Adipose tissue (tissue), 3 donors: ENCODE data around the gene CFAP65. TPM values are rescaled to one million over a fixed set of nuclear protein-coding genes. Genes with fewer than 3 reads are reported as not detected.

Experiments used
- H3K27ac ChIP-seq: one replicate; pipeline ENCODE4 v1.5.1; 2013; ENCODE audit warnings: low read depth, low read length
- WGBS, 3 donors: extraction: QIAGEN DNeasy Blood & Tissue Kit; methylation state at CpG; one replicate each; pipeline ENCODE4 v1.1.7; 2013; 5-methylcytosine and 5-hydroxymethylcytosine counted together
- polyA plus RNA-seq, 3 donors: library from polyadenylated mRNA; stranded (reverse); fragments of 200-250 nt; gene quantifications; one replicate each; pipeline ENCODE4 v1.2.3, GENCODE V29; 2013
- donor health status: healthy with polysubstance abuse.
- donor health status: Bipolar disorder and iron deficiency.
- donor health status: healthy.

Gene CFAP65
- polyA plus RNA-seq, 3 donors = 0.03 to 0.04 TPM; not detected in 1

- H3K27ac ChIP-seq = no peak overlapping the region
- 80 to 89% (median 85%) methylated on average over 9 of the region's 9 CpGs for WGBS, 3 donors
Measured at GRCh38 chr2:219021591-219021990, 19.7 kb downstream of the CFAP65 start.

- no peak overlapping the region for H3K27ac ChIP-seq
- WGBS, 3 donors = 69 to 86% (median 69%) methylated on average over 11 of the region's 11 CpGs
Measured at GRCh38 chr2:219020604-219021365, 20.5 kb downstream of the CFAP65 start.

DNA sequence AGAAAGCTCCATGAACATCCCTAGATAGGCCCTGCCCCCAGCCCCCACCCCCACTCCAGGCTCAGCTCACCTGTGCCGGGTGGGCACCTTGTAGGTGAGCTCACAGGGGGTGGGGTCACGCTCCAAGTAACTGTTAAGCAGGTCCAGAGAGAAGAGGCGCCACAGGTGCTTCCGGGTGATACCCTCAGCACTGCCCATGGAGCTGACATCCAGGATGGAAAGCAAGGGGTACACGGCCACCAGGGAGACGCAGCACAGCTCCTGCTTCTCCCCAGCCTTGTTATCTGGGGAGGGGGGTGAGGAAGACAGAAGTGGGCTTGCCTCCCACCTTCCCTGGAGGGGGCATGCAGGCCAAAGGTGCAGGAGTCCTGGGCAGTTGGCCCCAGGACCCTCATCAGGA is 21.9 kb downstream of the CFAP65 start:
- 74 to 84% (median 79%) methylated on average over 6 of the region's 6 CpGs for WGBS, 3 donors

GRCh38 chr2:219018726-219019125 is 22.6 kb downstream of the CFAP65 start:
- no peak overlapping the region for H3K27ac ChIP-seq
- 79 to 89% (median 87%) methylated on average over 10 of the region's 10 CpGs for WGBS, 3 donors

More for the DNA sequence above, 21.9 kb downstream of the CFAP65 start:
- H3K27ac ChIP-seq = no peak overlapping the region

DNA sequence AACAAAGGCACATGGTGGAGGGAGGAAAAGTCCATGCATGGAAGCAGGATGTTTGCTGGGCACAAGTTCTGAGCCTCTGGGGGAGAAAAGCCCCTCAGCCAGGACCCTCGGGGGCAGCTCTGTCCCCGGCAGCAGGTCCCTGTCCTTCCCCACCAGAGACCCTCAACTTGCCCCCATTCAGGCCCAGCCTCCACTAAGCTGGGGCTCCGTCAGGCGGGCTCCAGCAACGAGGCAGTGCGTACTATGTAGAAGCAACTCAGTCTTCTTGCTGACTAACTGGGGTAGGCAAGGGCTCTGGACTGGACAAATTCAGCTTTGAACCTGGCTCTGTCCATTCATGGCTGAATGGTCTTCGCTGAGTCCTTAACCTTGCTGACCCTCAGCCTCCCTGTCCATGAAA is 23.0 kb downstream of the CFAP65 start:
- H3K27ac ChIP-seq = no peak overlapping the region
- WGBS, 3 donors = 79 to 85% (median 84%) methylated on average over 7 of the region's 7 CpGs

DNA sequence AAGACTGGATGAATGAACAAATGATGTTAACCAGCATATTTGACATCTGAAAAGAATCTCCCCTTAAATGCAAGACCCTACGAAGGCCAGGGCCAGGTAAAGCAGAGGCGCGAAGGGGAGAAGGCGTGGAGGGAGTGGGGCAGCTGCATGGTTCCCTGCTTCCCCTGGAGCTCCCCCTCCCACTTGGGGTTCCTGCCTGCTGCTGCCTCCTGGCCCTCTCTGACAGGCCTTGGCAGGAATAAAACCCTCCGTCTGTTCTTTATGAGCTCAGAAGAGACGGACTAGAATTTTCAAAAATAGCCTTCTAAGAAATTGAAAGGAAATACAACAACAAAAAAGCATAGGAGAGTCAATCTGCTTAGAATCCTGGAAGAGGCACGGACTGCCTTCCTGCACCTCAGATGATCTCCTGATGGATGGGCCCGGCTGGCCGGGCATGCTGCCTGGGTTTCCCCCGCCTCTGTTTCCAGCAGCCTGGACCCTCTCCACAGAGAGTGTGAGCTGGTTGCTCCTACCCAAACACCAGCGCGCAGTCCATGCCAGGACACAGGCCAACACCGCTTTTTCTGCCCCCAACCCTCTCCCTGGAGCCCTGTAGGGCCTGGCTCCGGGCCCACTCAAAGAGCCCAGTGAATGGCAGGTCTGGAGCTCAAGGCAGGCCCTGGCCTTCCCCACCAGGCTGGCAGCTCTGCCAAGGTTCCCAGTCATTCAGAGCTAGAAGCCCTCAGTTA is 23.9 kb downstream of the CFAP65 start:
- 66 to 77% (median 69%) methylated on average over 14 of the region's 14 CpGs for WGBS, 3 donors
- H3K27ac ChIP-seq = no peak overlapping the region

GRCh38 chr2:219016721-219017120 is 24.6 kb downstream of the CFAP65 start:
- H3K27ac ChIP-seq = no peak overlapping the region
- WGBS, 3 donors = 90 to 91% (median 90%) methylated on average over 11 of the region's 11 CpGs

GRCh38 chr2:219010873-219011272 is 30.4 kb downstream of the CFAP65 start:
- no peak overlapping the region for H3K27ac ChIP-seq
- WGBS, 3 donors = 79 to 88% (median 79%) methylated on average over 5 of the region's 5 CpGs

DNA sequence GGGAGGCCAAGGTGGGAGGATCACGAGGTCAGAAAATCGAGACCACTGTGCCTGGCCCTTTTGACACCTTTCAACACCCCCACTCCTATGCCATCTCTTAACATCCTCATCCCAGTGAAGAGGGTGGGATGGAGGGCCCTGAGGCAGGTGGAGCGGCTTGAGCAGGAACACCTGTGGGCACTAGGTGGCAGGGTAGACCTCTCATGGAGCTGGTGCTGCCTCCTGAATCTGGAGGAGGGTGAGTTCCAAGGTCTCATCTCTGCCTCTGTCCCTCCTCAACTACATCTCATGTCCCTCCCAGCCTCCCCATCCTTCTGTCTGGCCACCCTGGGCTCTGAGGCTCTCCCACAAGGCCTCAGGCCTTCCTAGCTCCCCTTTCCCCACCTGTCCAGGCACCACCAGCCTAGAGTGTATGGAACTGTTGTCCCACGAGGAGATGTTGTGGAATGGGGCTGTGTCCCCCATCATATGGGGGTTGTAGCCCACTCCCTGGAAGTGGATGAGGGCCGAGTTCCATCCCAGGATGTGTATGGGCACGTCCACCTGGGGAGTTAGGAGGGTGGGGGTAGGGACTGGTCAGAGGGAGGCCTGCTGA is 31.1 kb downstream of the CFAP65 start:
- 44 to 57% (median 52%) methylated on average over 6 of the region's 6 CpGs for WGBS, 3 donors
- H3K27ac ChIP-seq = no peak overlapping the region

- WGBS, 3 donors = 49 to 78% (median 64%) methylated on average over 2 of the region's 2 CpGs
- no peak overlapping the region for H3K27ac ChIP-seq
Measured at GRCh38 chr2:219009294-219009693, 32.0 kb downstream of the CFAP65 start.

- 86 to 90% (median 88%) methylated on average over 3 of the region's 3 CpGs for WGBS, 3 donors
- H3K27ac ChIP-seq = no peak overlapping the region
Measured at GRCh38 chr2:219003979-219004378, 37.3 kb downstream of the CFAP65 start.

DNA sequence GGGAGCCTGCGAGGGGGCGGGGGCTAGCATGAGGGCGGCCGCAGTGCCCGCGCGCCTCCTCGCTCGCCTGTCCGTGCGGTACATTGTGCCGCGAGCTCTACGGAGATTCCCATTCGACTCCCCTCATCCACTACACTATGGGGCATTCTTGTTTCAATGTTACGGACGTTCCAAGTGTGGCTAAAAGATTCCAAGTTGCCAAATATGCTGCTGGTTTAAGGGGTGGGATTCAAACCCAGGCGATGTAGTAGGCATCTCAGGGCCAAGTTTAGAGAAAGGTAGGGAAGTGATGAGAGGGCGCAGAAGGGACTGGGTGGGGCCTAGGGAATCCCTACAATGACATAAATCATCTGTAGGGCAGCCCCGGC is 38.1 kb downstream of the CFAP65 start:
- 8 to 9% (median 9%) methylated on average over 20 of the region's 20 CpGs for WGBS, 3 donors
- no peak overlapping the region for H3K27ac ChIP-seq

GRCh38 chr2:219002395-219003266 is 38.7 kb downstream of the CFAP65 start:
- H3K27ac ChIP-seq = no peak overlapping the region
- WGBS, 3 donors = 1 to 3% (median 2%) methylated on average over 68 to 72 of the region's 72 CpGs

DNA sequence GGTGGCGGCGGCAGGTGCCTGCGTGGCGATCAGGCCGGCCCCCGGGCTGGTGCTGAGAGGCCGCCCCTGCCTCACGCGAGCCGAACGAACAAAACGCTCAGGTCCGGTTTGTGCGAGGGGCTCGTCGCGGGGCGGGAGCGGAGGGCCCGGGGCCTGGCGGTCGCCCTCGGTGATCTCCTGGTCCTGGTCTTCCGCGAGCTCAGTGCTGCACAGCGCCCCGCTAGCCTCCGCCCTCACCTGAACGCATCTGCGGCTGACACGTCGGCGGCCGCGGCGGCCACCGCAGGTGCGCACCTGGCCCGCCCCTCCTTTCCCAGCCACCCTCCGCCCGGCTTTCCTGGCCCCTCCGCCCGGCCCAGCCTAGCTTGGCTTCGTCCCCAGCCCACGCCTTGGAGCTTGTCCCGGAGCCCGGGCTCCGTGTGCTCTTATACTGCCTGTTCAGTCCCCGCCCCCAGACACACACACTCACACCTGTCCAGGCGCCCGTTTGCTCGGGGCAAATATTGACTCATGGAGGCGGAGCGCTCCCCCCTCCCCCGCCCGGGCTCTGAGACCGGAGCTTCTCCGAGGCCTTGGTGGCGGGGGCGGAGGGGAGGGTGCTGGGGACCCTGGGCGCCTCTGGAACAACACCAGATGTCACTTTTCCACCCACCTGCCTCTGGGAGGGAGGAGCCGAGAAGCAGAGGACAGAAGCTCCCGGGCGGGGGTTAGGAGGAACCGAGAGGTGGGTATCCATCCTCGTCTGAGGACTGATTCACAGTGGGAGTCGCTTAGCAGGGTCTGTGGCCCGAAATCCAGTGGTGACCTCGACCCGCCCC is 39.5 kb downstream of the CFAP65 start:
- no peak overlapping the region for H3K27ac ChIP-seq
- WGBS, 3 donors = 1 to 3% (median 2%) methylated on average over 62 to 70 of the region's 70 CpGs

GRCh38 chr2:219001100-219001576 is 40.2 kb downstream of the CFAP65 start:
- no peak overlapping the region for H3K27ac ChIP-seq
- WGBS, 3 donors = 8 to 9% (median 9%) methylated on average over 21 to 26 of the region's 26 CpGs

GRCh38 chr2:219000569-219000960 is 40.8 kb downstream of the CFAP65 start:
- no peak overlapping the region for H3K27ac ChIP-seq
- 14 to 23% (median 16%) methylated on average over 8 of the region's 8 CpGs for WGBS, 3 donors

DNA sequence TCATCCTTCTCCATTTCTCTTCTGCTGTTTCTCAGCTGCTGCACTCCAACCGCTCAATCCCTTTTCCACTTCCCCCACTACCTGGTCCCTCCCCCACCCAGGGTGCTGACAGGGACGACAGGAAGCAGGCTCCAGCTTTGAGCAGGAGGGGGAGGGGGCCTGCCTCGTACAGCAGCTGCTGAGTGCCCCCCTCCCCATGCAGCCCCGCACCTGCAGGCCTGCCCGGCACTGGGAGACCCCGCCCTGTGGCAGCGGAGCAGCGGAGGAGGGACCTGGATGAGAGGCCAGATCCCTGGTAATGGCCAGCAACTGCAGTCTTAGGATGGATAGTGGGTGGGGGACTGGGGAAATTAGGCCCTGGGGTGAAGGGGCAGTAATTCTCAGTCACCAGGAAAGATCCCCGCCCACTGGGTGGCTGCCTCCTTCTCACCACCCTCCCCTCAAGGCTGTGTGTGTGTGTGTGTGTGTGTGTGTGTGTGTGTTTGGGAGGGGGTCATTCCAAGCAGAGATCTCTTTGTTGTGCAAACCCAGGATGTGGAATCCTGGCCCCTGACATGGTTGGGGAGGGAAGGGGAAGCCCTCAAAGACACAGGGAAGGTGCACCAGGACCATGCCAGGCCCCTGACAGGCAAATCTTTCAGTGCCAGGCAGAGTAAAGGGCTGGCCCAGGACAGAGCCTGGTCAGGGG is 41.3 kb downstream of the CFAP65 start:
- no peak overlapping the region for H3K27ac ChIP-seq
- 10 to 15% (median 10%) methylated on average over 9 of the region's 9 CpGs for WGBS, 3 donors
